Left kidney (tissue), 2 donors: ENCODE data around the gene CYGB. TPM values are rescaled to one million over a fixed set of nuclear protein-coding genes. Genes with fewer than 3 reads are reported as not detected.
"Not testable (repeated sequence)": the region's sequence is repeated elsewhere in the genome, so short reads cannot be mapped to it uniquely, and the experiment has no call there.

Experiments
- DNase-seq: peaks from one replicate; pipeline ENCODE4 v3.0.0-alpha.2; 2013
- polyA plus RNA-seq: library from polyadenylated mRNA; unstranded; fragments of 120-200 nt; gene quantifications from one replicate; pipeline ENCODE4 v1.2.1, GENCODE V29; 2013; ENCODE audit not compliant: insufficient read length

Gene CYGB
- polyA plus RNA-seq, 1 donor: 11.0 TPM

- DNase-seq: no peak
Measured at GRCh38 chr17:76524598-76525512, 12.7 kb downstream of the CYGB start.

- DNase-seq: no peak
Measured at GRCh38 chr17:76523084-76524037, 14.1 kb downstream of the CYGB start.

- not testable (repeated sequence) for DNase-seq
Measured at GRCh38 chr17:76521683-76522082, 15.8 kb downstream of the CYGB start.

GRCh38 chr17:76521262-76521661 is 16.2 kb downstream of the CYGB start:
- DNase-seq: no peak

GRCh38 chr17:76519048-76519966 is 18.2 kb downstream of the CYGB start:
- DNase-seq: no peak

- DNase-seq: no peak
Measured at GRCh38 chr17:76517638-76518038, 19.9 kb downstream of the CYGB start.

GRCh38 chr17:76515274-76515949 is 22.1 kb downstream of the CYGB start:
- DNase-seq: no peak

- not testable (repeated sequence) for DNase-seq
Measured at GRCh38 chr17:76514355-76514754, 23.2 kb downstream of the CYGB start.

- DNase-seq: no peak
Measured at GRCh38 chr17:76513306-76513692, 24.2 kb downstream of the CYGB start.

GRCh38 chr17:76512366-76513305 is 24.9 kb downstream of the CYGB start:
- no peak for DNase-seq

GRCh38 chr17:76511668-76512365 is 25.7 kb downstream of the CYGB start:
- no peak for DNase-seq

GRCh38 chr17:76510831-76511244 is 26.7 kb downstream of the CYGB start:
- DNase-seq: no peak

- not testable (repeated sequence) for DNase-seq
Measured at GRCh38 chr17:76508472-76509063, 28.9 kb downstream of the CYGB start.

- peak; percentile 66 for DNase-seq
Measured at GRCh38 chr17:76506408-76507345, 30.8 kb downstream of the CYGB start.

GRCh38 chr17:76504117-76504516 is 33.4 kb downstream of the CYGB start:
- no peak for DNase-seq

GRCh38 chr17:76502341-76503211 is 34.9 kb downstream of the CYGB start:
- DNase-seq: no peak
